ENCODE results near the gene ADAMTS2.

ADAMTS2 gene

GRCh38 chr5:179124853-179125788 is 220.1 kb downstream of the ADAMTS2 start:
- DNase-seq (ENCODE audit: low read depth in 3 of 3), result no peak

GRCh38 chr5:179124273-179124852 is 220.9 kb downstream of the ADAMTS2 start:
- DNase-seq (ENCODE audit: low read depth in 3 of 3), result no peak

DNA sequence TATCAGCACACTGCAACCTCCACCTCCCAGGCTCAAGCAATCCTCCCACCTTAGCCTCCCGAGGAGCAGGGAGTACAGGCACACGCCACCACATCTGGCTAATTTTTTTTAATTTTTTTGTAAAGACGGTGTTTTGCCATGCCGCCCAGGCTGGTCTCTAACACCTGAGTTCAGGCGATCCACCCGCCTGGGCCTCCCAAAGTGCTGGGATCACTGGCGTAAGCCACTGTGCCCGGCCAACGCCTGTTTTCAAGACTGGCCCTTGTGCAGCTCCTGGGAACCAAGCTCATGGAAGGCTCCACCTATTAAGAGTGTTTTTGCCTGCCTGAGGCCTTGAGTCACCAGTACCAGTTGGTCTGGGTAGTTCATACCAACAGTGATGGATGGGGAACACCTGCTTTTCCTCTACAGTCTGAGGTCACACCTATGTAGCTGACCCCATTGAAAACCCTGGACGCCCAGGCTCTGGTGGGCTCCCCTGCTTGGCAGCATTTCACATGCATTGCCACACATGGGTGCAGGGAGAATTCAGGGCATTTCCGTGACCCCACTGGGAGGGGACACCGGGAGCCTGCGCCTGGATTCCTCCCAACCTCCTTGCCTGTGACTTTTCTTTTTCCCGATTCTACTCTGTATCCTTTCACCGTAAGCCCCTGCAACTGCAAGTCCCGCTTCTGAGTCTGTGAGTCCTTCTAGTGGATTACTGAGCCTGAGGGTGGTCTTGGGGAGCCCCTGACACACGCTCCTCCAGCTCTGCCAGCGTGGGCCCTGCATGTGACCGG is 221.6 kb downstream of the ADAMTS2 start:
- no peak for DNase-seq (ENCODE audit: low read depth in 3 of 3)

DNA sequence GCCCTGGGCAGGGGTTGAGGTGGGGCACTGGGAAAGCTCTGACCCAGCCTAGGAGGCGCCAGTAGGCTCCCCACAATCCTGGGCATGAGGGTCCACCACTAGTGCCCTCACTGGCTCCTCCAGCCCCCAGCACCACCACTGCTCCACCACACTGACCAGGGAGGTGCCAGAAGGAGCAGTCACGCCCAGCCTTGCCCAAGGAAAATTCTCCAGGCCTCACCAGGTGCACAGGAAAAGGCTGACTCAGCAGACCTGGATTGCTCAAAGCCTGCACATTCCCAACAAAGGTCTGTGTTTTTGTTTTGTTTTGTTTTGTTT is 222.2 kb downstream of the ADAMTS2 start:
- no peak for DNase-seq (ENCODE audit: low read depth in 3 of 3)

DNA sequence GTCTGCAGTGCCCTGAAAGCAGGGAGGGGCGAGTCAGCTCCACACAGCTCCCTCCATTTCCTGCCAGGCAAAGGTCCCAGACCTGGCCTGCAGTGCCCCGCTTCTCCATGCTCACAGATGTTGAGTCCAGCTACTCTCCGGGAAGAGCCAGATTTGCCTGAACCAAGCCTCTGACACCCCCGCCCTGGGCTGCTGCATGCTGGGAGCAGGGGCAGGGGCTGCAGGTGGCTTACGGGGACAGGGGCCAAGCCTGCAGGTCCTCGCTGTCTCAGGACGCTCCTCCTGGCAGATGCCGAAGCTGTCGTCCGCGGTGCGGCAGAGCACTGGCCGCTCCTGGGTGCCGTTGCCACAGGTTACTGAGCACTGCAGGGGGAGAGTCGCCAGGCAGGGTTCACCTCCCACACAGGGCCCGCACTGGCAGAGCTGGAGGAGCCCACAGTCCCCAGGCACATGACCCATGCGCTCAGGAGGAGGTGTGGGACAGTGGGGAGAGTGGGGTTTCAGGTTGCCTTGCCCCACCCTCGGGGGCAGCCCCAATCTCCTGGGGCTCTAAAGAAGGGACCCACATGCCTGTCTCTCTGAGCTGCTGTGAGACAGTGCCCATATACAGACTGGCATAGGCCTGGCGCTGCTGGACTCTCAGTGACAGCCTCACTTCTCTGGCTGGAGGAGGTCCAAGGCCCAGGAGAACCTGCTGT is 222.7 kb downstream of the ADAMTS2 start:
- DNase-seq (ENCODE audit: low read depth in 3 of 3), result no peak

GRCh38 chr5:179121667-179122111 is 223.6 kb downstream of the ADAMTS2 start:
- no peak for DNase-seq (ENCODE audit: low read depth in 3 of 3)

- no peak for DNase-seq (ENCODE audit: low read depth in 3 of 3)
Measured at GRCh38 chr5:179120951-179121666, 224.2 kb downstream of the ADAMTS2 start.

DNA sequence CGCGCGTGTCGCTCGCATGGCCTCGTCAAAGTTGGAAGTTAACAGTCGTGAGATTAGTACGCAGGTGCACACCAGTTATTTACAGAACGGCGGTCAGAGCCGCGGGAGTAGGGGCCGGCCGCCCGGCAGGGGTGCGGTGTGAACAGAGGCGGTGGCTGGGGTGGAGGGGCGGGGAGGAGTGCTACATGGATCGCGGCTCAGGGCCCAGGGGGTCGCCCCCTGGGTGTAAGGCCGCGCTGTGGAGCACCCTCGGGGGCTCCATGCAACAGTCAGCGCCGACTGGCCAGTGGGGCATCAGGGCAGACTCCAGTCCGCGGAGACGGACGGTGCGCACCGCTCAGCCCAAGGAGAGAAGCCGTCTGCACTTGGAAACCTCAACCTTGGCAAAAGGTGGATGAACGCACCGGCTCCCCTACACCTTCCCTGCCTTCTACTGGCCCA is 224.8 kb downstream of the ADAMTS2 start:
- DNase-seq (ENCODE audit: low read depth in 3 of 3), result no peak

DNA sequence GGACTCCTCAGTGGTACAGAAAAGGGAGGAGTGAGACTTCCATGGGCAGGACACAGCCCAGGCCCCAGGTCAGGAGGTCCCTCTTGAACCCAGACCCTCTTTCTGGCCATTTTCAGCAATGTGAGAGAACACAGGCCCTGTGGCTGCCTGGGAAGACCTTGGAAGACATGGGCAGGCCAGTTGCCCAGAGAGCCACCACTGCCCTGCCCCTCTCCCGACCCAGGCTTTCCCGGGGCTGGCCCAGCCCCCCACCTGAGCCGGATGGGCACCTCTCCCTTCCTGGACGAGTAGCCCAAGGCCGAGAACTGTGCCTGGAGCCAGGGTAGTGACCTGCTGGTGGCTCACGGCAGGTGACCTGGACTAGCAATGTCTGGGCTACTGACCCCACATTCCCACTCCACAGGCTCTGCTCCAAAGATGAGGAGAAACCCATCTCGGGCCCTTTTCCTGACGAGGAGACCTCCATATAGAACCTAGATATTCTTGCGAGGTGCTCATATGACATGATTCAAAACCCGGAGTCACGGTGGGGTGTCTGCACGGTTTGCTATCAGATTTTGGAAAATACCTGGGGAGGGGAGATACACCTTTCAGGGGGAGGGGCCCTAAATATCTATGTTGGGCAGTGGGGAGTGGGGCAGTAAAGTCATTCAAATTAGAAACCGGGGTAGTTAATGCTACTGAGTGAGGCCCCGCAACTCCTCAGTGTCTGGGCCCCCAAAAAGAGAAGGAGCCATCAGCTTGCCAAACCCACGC is 225.7 kb downstream of the ADAMTS2 start:
- DNase-seq (ENCODE audit: low read depth in 3 of 3), result no peak

GRCh38 chr5:179118756-179119414 is 226.4 kb downstream of the ADAMTS2 start:
- DNase-seq (ENCODE audit: low read depth in 3 of 3), result no peak

- DNase-seq (ENCODE audit: low read depth in 3 of 3), result no peak
Measured at GRCh38 chr5:179118338-179118737, 226.9 kb downstream of the ADAMTS2 start.

- DNase-seq (ENCODE audit: low read depth in 3 of 3), result no peak
Measured at GRCh38 chr5:179115845-179116524, 229.3 kb downstream of the ADAMTS2 start.

- DNase-seq (ENCODE audit: low read depth in 3 of 3), result no peak
Measured at GRCh38 chr5:179115307-179115706, 230.0 kb downstream of the ADAMTS2 start.

GRCh38 chr5:179114756-179115155 is 230.5 kb downstream of the ADAMTS2 start:
- DNase-seq (ENCODE audit: low read depth in 3 of 3), result no peak

DNA sequence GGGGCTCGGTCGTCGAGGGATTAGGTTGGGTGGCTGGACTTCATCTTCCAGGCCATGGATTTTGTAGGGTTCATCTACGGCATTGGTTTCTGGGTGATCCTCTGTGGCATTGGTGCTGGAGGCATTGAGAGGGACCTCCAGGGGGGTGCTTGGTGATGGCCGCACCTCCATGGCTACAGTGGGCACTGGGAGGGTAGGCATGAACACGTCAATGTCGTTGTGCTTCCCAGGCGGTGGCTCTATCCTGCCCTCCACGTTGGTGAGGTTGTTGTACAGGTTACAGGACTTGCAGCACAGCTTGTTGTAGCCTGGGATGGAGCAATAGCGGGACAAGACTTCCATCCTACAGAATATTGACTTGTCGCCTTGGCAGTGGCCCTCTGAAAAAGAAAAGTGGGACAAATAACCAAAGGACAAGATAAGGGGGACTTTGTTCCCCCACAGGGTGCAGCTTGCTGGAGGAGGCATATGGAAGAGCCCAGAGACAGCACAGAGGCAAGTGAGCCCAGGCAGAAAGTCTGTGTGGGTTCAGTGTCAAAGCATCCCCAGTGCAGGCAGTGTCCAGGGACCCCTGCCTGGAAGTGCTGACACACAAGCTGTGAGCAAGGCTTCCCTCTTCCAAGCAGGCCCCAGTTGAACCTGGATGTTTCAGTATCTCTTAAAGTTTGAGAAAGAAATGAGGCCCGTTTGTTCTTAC is 231.2 kb downstream of the ADAMTS2 start:
- no peak for DNase-seq (ENCODE audit: low read depth in 3 of 3)

- DNase-seq (ENCODE audit: low read depth in 3 of 3), result no peak
Measured at GRCh38 chr5:179113143-179113530, 232.1 kb downstream of the ADAMTS2 start.

DNA sequence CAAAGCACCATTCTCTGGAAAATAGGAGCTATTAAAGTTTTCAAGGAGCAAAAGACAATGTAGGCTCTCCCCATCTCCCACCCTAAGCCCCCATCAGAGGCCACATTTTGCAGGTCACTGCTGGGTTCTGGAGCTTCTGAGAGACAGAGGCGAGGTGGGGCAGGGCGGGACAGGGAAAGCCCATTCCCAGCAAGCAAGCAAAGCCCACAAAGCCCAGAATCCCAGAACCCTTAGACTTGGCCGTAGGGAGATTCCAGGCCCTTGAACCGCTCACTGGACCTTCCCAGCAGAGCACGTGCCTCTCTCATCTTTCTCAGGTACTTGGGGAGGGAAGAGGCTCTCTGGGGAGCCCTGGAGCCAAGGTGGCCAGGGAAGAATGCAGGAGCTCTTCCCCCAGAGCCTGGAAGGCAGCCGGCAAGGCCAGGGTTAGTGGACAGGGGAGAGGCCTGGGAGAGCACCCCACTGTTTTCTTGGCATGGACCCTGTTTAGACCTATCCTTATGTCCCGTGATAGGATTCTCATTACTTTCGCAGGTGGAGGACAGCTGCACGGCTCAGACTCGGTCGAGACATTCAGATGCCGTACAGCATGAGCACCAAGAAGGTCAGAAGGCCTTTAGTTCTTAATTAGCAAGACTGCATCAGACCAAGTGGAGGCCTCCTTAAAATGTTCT is 232.7 kb downstream of the ADAMTS2 start:
- no peak for DNase-seq (ENCODE audit: low read depth in 3 of 3)

All from stimulated activated CD4-positive, alpha-beta T cell treated with anti-CD3 and anti-CD28 coated beads, TNF-alpha, amount 100 ng/mL, for 48 hours (primary cell).